Activated T-cell treated with anti-CD3 and anti-CD28 coated beads for 48 hours (primary cell): Measurements from ENCODE around the gene ELMO2.
A peak's percentile ranks its signal among the peaks of the same experiment; 100 is the strongest.

Experiments
- DNase-seq: peaks from one replicate; pipeline ENCODE4 v3.0.0-alpha.2; 2020; ENCODE audit warnings: low read depth

ELMO2 gene

DNA sequence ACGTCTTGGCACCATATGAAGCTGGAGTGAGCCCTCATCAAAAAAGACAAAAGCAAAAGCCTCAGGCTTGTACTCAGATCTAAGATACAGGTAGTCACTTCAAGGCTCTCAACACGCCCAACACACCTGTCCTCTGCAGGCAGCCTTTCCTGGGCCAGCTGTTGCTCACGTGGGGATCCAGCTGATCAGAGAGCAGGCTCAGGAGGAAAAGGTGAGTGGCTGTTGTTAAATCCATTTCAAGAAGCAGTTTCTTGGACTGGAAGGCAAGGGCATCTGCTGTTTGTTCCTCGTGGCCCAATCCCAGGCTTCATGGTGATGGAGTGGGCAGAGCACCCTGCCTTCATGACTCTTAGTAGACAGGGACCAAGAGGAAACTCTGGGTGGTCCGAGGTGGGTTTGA, 39.6 kb downstream of the ELMO2 start:
- no peak for DNase-seq

GRCh38 chr20:46365487-46366220, 40.8 kb downstream of the ELMO2 start:
- DNase-seq = no peak

DNA sequence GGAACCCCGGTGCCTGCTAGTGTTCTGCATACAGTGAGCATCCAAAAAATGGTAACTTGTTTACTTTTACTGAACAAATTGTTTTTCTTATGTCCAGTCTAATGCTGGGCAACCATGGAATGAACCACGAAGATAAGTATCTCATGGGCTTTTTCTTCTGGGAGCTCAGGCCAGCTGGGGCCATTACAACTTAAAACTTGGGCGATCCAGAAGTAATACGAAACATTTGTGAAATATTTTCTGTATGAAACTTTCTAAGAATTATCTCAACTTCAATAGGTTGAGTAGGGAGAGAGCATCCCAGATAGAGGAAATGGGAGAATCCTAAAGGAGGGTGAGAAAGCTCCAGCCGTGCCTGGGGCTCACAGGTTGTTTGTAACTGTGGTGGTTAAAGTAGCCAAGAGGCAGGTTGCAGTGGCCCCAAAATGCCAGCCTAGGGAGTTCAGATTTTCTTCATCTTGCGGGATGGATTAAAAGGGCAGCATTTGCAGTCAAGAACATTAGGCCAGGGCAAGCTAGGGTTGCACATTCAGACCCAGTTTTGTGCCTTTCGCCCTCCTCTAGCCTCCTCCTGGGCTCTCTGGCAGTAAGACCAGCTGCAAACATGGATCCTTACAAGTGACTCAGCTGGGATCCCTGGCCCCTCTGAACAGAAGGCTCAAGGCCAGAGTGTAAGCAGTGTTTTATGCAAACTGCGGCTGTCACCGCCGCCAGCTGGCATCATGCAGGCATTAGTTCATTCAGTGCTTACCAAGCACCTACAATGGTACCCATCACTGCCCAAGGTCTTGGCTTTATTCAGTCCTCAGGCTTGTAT, 41.5 kb downstream of the ELMO2 start:
- no peak for DNase-seq

DNA sequence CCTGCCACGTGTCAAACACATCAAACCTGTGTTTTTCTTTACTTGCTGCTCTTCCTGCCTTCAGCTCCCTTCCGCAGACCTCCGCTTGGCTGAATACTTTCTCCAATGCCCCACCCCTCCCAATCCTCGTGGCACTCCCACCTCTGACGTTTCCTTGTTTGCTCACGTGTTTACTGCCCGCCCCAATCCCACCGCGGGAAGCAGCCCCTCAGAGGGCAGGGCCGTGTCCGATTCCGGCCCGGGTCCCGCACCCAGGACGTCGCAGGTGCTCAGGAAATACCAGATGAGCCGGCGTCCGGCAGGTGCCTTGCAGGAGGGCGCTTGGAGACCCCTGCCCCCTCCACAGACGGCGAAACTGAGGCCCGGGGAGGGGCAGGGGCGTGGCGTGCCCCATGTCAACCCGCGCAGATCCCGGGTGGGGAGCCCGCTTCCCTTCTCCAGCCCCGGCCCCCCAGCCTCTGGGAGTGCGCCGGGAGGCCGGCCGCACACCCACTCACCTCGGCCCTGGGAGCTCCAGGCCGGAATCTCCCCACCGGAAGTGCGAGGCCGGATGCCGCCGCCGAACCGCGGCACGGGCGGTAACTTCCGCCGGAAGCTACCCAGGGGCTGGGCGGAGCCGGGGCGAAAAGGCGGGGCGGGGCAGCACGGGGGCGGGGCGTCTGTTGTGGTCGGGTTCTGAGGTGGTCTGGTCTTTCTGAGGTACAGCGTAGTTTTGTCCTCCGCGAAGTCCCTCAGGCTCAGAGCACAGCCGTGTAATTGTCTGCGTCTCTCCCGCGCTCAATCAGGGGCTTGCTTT, 42.3 kb downstream of the ELMO2 start:
- peak; percentile 83 for DNase-seq

DNA sequence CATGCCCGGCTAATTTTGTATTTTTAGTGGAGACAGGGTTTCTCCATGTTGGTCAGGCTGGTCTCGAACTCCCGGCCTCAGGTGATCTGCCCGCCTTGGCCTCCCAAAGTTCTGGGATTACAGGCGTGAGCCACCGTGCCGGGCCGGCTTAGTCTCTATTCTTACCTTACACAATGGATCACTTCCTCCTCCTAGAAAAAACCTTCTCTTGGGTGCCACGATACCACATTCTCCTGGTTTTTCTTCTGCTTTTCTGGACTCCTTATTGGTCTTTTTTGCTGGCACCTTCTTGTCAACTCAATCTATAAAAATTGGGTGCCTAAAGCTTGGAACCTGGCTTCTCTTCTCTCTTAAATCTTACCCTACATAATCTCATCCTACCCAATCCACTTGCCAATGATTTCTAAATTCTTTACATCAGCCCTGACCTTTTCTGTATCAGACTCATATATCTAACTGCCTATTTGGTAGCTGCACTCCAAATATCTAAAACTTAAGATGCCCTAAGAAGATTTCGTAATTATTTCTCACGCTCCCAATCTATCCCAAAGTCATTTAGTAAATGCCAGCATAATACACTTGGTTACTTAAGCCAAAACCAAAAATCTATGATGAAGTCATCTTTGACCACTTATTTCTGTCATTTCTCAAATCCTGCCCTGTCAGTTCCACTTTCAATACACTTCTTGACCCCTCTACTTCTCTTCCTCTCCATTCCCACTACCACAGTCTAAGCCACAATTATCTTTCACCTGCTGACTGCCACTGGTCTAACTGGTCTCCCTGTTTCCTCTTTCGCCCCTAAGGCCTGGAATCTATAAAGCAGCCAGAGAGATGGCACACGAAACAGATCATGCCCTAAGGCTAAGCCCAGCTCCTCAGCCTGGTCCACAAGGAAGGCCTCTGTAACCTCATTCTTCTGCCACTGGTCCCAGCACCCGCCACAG, 43.2 kb downstream of the ELMO2 start:
- DNase-seq = no peak

DNA sequence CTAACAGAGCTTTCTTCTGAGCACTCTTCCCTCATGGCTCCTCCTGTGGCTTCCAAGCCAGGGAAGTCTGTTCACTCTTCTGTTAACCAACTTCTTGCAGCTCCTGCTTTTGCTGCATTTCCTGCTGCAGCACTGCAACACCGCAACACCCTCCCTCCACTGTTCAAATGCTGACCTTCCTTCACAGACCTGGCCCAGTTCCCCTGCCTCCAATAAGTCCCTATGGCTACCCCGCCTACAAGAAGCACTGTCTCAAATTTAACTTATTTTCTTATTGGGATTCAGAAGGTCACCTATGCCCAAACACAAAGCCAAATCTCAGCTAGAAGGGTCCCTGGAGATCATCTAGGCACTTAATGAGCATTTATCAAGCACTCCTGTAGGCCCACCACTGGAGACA, 44.6 kb downstream of the ELMO2 start:
- no peak for DNase-seq

- no peak for DNase-seq
These were observed 45.0 kb downstream of the ELMO2 start for GRCh38 chr20:46361381-46361780.

DNA sequence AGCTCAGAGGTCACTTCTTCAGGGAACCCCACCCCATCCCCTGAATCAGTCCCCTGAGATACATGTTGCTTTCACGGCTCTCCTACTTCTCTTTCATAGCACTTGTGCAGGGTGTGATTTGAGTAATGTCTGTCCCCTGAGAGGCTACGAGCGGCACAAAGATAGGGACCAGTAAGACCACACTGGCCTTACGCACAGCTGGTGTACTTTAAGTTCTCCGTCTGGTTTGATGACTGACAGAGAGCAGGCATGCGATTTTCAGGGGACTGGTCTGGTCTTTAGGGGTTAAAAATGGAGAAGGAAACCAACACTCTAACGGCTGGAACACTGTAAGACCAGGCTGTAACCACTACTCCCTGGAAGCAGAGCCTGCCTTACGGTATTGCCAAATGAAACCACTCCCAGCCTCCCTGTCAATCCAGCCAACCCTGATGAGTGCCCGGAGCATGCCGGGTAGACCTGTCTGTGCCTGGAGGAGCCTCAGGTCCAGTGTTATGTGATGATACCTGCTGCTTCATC, 47.1 kb downstream of the ELMO2 start:
- no peak for DNase-seq

DNA sequence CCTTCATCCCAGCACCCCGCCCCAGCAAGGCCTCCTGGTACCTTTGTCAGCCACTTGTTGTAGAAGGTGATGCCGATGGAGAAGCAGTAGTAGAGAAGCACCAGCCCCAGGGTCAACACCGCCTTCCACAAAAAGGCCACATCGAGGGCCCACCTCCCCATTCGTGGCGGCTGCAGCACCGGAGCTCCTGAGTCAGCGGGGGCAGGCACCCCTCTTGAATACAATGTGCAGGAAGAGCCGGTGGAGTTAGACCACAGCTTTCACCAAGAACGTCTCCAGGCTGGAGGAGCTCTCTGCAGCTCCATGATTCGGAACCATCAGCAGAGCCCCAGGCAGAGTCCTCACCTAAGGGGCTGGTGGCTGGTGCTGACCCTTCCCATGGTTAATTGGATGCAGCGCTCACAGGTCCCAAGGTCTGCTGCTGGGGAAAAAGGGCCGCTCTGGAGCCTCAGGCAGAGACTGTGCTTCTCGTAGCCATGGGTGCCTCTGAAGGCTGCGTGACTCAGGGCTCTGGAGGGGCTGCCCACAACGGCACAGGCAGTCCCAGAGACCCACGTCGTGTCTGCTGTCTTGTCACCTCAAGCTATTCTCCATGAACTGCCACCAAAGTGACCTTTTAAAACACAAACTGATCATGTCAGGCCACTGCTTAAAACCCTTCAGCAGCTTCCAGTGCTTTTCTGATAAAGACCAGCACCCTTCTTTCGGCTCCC, 47.9 kb downstream of the ELMO2 start:
- DNase-seq = no peak

DNA sequence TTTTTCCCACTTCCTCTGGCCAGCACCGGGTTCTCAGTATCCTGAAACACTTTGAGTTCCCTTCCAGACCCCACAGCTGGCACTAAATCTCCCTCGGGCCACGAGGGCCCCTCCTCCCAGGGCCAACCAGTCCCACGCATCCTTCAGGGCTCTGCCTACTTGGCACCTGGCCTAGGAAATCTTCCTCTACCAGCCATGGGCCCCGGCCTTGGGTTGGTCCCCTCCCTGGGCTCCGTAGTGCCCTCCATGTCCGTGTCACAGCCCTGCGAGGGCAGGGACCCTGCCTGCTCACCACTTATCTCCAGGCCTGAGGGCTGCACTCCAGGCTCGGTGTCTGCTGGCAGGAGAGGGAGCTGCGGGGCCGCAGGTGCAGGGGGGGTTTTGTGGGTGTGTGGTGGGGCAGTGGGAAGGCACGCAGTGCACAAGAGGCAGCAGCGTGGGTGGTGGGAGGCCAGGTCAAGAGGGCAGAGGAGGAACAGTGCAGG, 49.3 kb downstream of the ELMO2 start:
- DNase-seq = no peak

GRCh38 chr20:46356195-46357029, 50.0 kb downstream of the ELMO2 start:
- no peak for DNase-seq

DNA sequence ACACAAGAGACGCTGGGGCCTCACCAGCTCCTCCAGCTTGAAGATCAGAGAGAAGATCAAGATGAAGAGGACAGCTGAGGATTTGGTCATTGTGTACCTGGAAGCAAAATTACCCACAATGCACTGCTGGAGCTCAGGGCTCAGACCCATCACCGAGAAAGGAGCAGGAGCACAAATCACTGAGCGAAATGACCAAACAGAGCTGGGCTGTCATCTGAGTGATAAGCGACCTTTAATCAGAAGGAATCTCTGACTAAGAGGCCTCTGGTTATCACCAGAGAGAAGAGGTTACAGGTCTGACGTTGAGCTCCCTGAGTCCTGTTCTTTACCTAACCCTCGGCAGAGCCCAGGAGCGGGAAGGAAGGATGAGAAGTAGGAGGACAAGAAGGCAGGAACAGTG, 50.6 kb downstream of the ELMO2 start:
- no peak for DNase-seq

GRCh38 chr20:46354920-46355654, 51.3 kb downstream of the ELMO2 start:
- DNase-seq = no peak

DNA sequence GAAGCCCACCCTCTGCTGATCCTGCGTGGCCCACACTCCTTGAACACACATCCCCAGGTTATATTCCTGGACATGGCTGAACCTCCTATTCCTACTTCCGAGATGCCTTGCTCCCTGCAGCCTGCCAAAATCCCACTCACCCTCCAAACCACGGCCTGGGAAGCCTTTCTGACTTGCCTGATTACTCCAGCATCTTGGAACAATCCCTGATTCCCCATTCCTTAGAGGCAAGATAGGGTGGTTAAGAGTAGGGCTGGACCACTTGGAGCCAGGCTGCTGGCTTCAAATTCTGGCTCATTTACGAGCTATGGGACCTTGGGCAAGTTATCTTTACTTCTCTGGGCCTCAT, 52.2 kb downstream of the ELMO2 start:
- DNase-seq = no peak

- no peak for DNase-seq
These were observed 52.8 kb downstream of the ELMO2 start for GRCh38 chr20:46353500-46354206.

DNA sequence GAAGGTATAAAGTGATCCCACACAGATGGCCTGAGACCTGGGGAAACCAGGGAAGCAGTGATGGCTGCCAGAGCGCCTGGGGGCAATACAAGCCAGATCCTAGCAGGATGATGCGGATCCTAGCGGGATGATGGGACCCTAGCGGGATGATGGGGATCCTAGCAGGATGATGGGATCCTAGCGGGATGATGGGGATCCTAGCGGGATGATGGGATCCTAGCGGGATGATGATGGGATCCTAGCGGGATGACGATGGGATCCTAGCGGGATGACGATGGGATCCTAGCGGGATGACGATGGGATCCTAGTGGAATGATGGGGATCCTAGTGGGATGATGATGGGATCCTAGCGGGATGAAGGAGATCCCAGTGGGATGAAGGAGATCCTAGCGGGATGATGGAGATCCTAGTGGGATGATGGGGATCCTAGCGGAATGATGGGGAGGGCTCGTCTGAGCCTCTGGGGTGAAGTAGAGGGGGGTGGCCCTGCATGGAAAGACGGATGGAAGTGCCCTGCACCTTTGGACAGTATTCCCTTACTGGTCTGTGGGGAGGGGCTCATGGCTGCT, 54.0 kb downstream of the ELMO2 start:
- DNase-seq = no peak

DNA sequence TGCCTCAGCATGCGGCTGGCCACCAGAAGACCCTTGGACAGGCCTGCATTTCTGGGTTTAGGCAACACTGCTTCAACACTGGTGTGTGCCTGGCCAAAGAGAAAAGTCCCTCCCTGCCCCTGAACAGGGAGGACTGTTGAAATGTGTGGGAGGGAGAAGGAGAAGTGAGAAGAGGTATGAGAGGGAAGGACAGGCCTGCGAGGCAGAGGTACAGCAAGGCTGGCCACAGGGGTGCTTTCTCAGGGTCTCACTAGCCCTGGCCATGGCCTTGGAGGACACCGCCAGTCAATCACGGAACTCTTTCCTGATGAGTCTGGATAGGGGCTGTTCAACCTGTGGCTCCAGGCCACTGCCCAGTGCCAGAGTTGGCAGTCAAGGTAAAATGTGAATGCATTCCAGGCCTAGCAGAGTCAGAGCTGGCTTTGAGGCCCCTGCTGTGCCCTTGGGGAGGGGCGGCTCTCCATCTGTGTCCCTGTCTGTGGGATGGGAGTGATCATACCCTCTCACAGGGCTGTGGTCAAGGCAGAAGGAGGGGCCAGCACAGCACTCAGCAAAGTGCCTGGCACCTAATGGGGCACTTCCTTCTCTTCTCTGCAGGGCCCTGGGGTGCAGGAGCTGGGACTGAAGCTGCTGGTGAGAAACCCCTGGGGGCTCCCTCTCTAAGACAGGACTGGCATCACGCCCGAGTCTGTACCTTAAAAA, 54.9 kb downstream of the ELMO2 start:
- no peak for DNase-seq

- no peak for DNase-seq
These were observed 55.5 kb downstream of the ELMO2 start for GRCh38 chr20:46350986-46351267.
